CD4-positive, alpha-beta T cell (primary cell): ENCODE results near the gene TENT4A. TPM values are rescaled to one million over a fixed set of nuclear protein-coding genes. Genes with fewer than 3 reads are reported as not detected.

Experiments
- ATAC-seq: fragments of 200-7000 bp; cut with Tn5 transposase; one replicate; pipeline ENCODE4 v1.10.0; 2022; ENCODE audit warnings: mild to moderate bottlenecking; ENCODE audit not compliant: poor library complexity
- CTCF ChIA-PET: fragments of 350-600 bp; sonication (Branson Sonifier 250); formaldehyde crosslinking; loops from one replicate; lab custom pipeline; 2021; ENCODE audit warnings: antibody characterized with exemption, inconsistent platforms; lab: Charles Lee
- POLR2A ChIA-PET: fragments of 350-600 bp; sonication (Branson Sonifier 250); formaldehyde crosslinking; loops from one replicate; lab custom pipeline; 2021; ENCODE audit warnings: antibody characterized with exemption, inconsistent platforms; lab: Charles Lee
- DNase-seq, 14 experiments: peaks; one replicate each; pipeline ENCODE4 v3.0.0-alpha.2; 2013 to 2020; ENCODE audit warnings: mixed read lengths in 2 of 14
- H3K27ac ChIP-seq, 2 donors: one replicate each; pipeline versions ENCODE4 v1.5.1 to v1.7.0; 2013; ENCODE audit warnings: low read length in 2 of 2, low read depth in 1 of 2, mild to moderate bottlenecking in 1 of 2
- H3K27me3 ChIP-seq, 2 experiments: 1 replicate in 1 of 2; 2 replicates in 1 of 2; pipeline versions ENCODE4 v1.6.1 to v1.7.0; 2013; ENCODE audit warnings: low read length in 2 of 2, control low read depth in 1 of 2, mild to moderate bottlenecking in 1 of 2, moderate library complexity in 1 of 2; ENCODE audit not compliant: insufficient read depth in 2 of 2, control insufficient read depth in 1 of 2
- H3K36me3 ChIP-seq: one replicate; pipeline ENCODE4 v1.6.1; 2013; ENCODE audit warnings: low read length, control low read depth; ENCODE audit not compliant: insufficient read depth
- H3K4me1 ChIP-seq: one replicate; pipeline ENCODE4 v1.6.1; 2013; ENCODE audit warnings: low read length, control low read depth; ENCODE audit not compliant: insufficient read depth
- H3K4me3 ChIP-seq: one replicate; pipeline ENCODE4 v1.5.1; 2013; ENCODE audit warnings: mild to moderate bottlenecking, low read length, moderate library complexity
- H3K9me3 ChIP-seq, 2 experiments: 1 replicate in 1 of 2; 2 replicates in 1 of 2; pipeline versions ENCODE4 v1.6.1 to v1.7.0; 2013; ENCODE audit warnings: low read length in 2 of 2, mild to moderate bottlenecking in 2 of 2, control low read depth in 1 of 2, moderate library complexity in 1 of 2; ENCODE audit not compliant: control insufficient read depth in 1 of 2, insufficient read depth in 1 of 2
- H3K27ac Mint-ChIP-seq: one replicate; pipeline ENCODE4 v1.8.0; 2020; ENCODE audit warnings: mixed read lengths
- H3K27me3 Mint-ChIP-seq: one replicate; pipeline ENCODE4 v1.8.0; 2021; ENCODE audit warnings: mixed read lengths
- H3K36me3 Mint-ChIP-seq: one replicate; pipeline ENCODE4 v1.8.0; 2021; ENCODE audit warnings: low read depth, mixed read lengths
- H3K4me1 Mint-ChIP-seq: one replicate; pipeline ENCODE4 v1.8.0; 2021; ENCODE audit warnings: low read depth, mixed read lengths
- H3K4me3 Mint-ChIP-seq: one replicate; pipeline ENCODE4 v1.8.0; 2020; ENCODE audit warnings: mild to moderate bottlenecking, mixed read lengths
- H3K9me3 Mint-ChIP-seq: one replicate; pipeline ENCODE4 v1.8.0; 2020; ENCODE audit warnings: mixed read lengths
- intact Hi-C, 2 experiments: fragments of 100-400 bp; cut with DNase I in 1 of 2; cut with micrococcal nuclease in 1 of 2; formaldehyde crosslinking; loops; one replicate each; pipeline versions ENCODE4 v1.15.1 to v1.9.0; 2023 to 2025; cut with DNase I, micrococcal nuclease
- total RNA-seq, 174 experiments: library from RNA in 2 of 174; stranded (reverse) in 2 of 174; gene quantifications; one replicate each; pipeline ENCODE4 v1.2.3 and lab custom pipeline; 2021 to 2026
- TF ChIP-seq, protein P1 (sequence below): fragments of 200-600 bp; IDR thresholded peaks from one replicate; pipeline ENCODE4 v1.8.0; 2022; ENCODE audit warnings: antibody characterized with exemption, mild to moderate bottlenecking

Gene TENT4A
- total RNA-seq, 2 experiments from 2014 or later: 49.2 to 51.9 TPM

GRCh38 chr5:6792911-6793471 is 79.8 kb downstream of the TENT4A start:
- Histone ChIP-seq H3K27me3 (peaks cover 0 to 3% of the 10 kb centered on the region in 2 experiments), H3K9me3 (no peaks in the 10 kb centered on the region), H3K4me3 (no peak overlapping the region), H3K4me1 (peaks cover 9% of the 10 kb centered on the region), H3K36me3 (no peaks in the 10 kb centered on the region), H3K27ac (no peak overlapping the region)
- CTCF ChIA-PET: no interaction called here
- H3K4me1 Mint-ChIP-seq: peaks cover 7% of the 10 kb centered on the region
- H3K4me3 Mint-ChIP-seq: no peak overlapping the region
- peak overlapping the region; percentile 52 for H3K27ac Mint-ChIP-seq
- POLR2A ChIA-PET: interaction anchor here (0.7 kb wide), 2 partner anchors 10 to 92 kb away, joined by 3 to 4 read pairs; no protein-coding TSS in a partner anchor
- no peaks in the 10 kb centered on the region for H3K36me3 Mint-ChIP-seq
- DNase-seq (no peak), ATAC-seq (no peak)
- TF ChIP-seq, protein P1, sequence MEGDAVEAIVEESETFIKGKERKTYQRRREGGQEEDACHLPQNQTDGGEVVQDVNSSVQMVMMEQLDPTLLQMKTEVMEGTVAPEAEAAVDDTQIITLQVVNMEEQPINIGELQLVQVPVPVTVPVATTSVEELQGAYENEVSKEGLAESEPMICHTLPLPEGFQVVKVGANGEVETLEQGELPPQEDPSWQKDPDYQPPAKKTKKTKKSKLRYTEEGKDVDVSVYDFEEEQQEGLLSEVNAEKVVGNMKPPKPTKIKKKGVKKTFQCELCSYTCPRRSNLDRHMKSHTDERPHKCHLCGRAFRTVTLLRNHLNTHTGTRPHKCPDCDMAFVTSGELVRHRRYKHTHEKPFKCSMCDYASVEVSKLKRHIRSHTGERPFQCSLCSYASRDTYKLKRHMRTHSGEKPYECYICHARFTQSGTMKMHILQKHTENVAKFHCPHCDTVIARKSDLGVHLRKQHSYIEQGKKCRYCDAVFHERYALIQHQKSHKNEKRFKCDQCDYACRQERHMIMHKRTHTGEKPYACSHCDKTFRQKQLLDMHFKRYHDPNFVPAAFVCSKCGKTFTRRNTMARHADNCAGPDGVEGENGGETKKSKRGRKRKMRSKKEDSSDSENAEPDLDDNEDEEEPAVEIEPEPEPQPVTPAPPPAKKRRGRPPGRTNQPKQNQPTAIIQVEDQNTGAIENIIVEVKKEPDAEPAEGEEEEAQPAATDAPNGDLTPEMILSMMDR: no peak
- intact Hi-C loops: no loop called here
- no peaks in the 10 kb centered on the region for H3K9me3 Mint-ChIP-seq
- H3K27me3 Mint-ChIP-seq: peaks cover 12% of the 10 kb centered on the region

GRCh38 chr5:6801236-6801635 is 88.0 kb downstream of the TENT4A start:
- CTCF ChIA-PET: no interaction called here
- Histone ChIP-seq H3K4me1 (no peaks in the 10 kb centered on the region), H3K4me3 (no peak overlapping the region), H3K27me3 (peaks cover 0 to 3% of the 10 kb centered on the region in 2 experiments), H3K36me3 (no peaks in the 10 kb centered on the region), H3K9me3 (no peaks in the 10 kb centered on the region), H3K27ac (no peak overlapping the region)
- Mint-ChIP-seq H3K4me3 (no peak overlapping the region), H3K36me3 (no peaks in the 10 kb centered on the region), H3K27me3 (peaks cover 32% of the 10 kb centered on the region), H3K27ac (no peak overlapping the region), H3K9me3 (no peaks in the 10 kb centered on the region), H3K4me1 (no peaks in the 10 kb centered on the region)
- no peak for ATAC-seq
- intact Hi-C loops: no loop called here
- TF ChIP-seq, protein P1: no peak
- POLR2A ChIA-PET: no interaction called here
- DNase-seq: no peak

DNA sequence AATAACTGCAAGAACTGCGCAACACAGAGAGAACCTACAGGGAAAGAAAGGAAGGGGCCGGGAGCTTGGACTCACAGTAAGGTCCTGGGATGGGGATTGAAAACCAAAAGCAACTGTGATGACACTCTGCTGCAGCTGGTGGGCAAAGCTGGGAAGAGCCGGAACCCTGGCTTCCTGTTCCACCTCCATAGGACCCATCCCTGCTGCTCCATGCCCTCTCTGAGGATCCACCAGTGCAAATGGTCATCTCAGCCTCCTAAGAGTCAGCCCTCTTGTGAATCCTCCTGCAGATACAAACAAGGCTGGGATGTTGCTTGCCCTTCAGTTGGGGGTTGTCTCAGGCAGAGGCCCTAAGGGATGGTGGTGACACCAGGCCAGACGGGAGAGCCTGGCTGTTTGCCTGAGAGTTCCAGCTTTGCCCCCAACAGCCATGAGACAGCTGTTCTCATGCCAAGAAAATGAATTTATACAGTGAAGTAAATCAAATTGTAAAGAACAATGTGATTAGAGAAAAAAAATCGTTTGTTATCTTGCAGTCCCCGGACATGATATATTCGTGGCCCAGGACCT is 90.8 kb downstream of the TENT4A start:
- Histone ChIP-seq H3K4me1 (no peaks in the 10 kb centered on the region), H3K27ac (no peak overlapping the region), H3K9me3 (no peaks in the 10 kb centered on the region), H3K36me3 (no peaks in the 10 kb centered on the region), H3K4me3 (no peak overlapping the region), H3K27me3 (peaks cover 0 to 3% of the 10 kb centered on the region in 2 experiments)
- H3K27ac Mint-ChIP-seq: no peak overlapping the region
- TF ChIP-seq, protein P1: no peak
- ATAC-seq (no peak), DNase-seq (no peak)
- peaks cover 8% of the 10 kb centered on the region for H3K9me3 Mint-ChIP-seq
- no peaks in the 10 kb centered on the region for H3K36me3 Mint-ChIP-seq
- H3K4me3 Mint-ChIP-seq: no peak overlapping the region
- intact Hi-C loops: no loop called here
- H3K4me1 Mint-ChIP-seq: no peaks in the 10 kb centered on the region
- POLR2A ChIA-PET: no interaction called here
- CTCF ChIA-PET: no interaction called here
- H3K27me3 Mint-ChIP-seq: peaks cover 27% of the 10 kb centered on the region
